Lower lobe of right lung (tissue), 2 donors: ENCODE results near the gene IFI27. TPM values are rescaled to one million over a fixed set of nuclear protein-coding genes. Genes with fewer than 3 reads are reported as not detected.
"Not testable (repeated sequence)": the region's sequence is repeated elsewhere in the genome, so short reads cannot be mapped to it uniquely, and the experiment has no call there.

Experiments
- ATAC-seq, 2 donors: fragments of 200-7000 bp; cut with Tn5 transposase; one replicate each; pipeline ENCODE4 v1.9.1; 2020 to 2022; ENCODE audit warnings: mild to moderate bottlenecking in 2 of 2, moderate library complexity in 2 of 2
- DNase-seq: peaks from one replicate; pipeline ENCODE4 v3.0.0-alpha.2; 2020
- H3K27ac ChIP-seq: fragments of 200-600 bp; one replicate; pipeline ENCODE4 v1.8.0; 2022
- H3K27me3 ChIP-seq: fragments of 200-600 bp; one replicate; pipeline ENCODE4 v1.8.0; 2022; ENCODE audit warnings: low read depth
- H3K36me3 ChIP-seq: fragments of 200-600 bp; one replicate; pipeline ENCODE4 v1.8.0; 2022; ENCODE audit warnings: mild to moderate bottlenecking
- H3K4me1 ChIP-seq: fragments of 200-600 bp; one replicate; pipeline ENCODE4 v1.8.0; 2022
- H3K4me3 ChIP-seq: fragments of 200-600 bp; one replicate; pipeline ENCODE4 v1.8.0; 2022; ENCODE audit warnings: mild to moderate bottlenecking
- H3K9me3 ChIP-seq: fragments of 200-600 bp; one replicate; pipeline ENCODE4 v1.8.0; 2022
- intact Hi-C: fragments of 100-400 bp; cut with DNase I; formaldehyde crosslinking; loops from one replicate; pipeline ENCODE4 v1.11.0; 2022
- long read RNA-seq: library from polyadenylated mRNA; unstranded; transcript quantifications from one replicate; pipeline ENCODE4 v2.0.0, GENCODE V29; 2021
- total RNA-seq: library from RNA; stranded (reverse); fragmentation: NEBNext Ultra II Directional; extraction: Animal tissue kit (Norgen Biotek cat#: 25700); gene quantifications from one replicate; pipeline ENCODE4 v1.2.1, GENCODE V29; 2021
- TF ChIP-seq, protein P1 (sequence below): fragments of 200-600 bp; IDR thresholded peaks from one replicate; pipeline ENCODE4 v1.8.0; 2022; ENCODE audit warnings: antibody characterized with exemption, mild to moderate bottlenecking
- donor health status: DM: no; HTN: yes; CAD: no; lungs with severe emphysema.

The IFI27 gene
- 340 TPM for total RNA-seq
- long read RNA-seq, transcript IFI27-215 (5 exons, 644 nt), result minor isoform, 55 of 151 reads
- long read RNA-seq, transcript IFI27-212 (4 exons, 505 nt), result minor isoform, 11 of 151 reads
- long read RNA-seq, transcript IFI27-211 (5 exons, 364 nt), result major isoform, 61 of 151 reads
- long read RNA-seq, partial matches to known transcripts, result 4 of 151 reads
- long read RNA-seq, other reads (novel, unspliced or antisense), result 12 of 151 reads

GRCh38 chr14:94110552-94111181 lies at the start of gene IFI27:
Gene IFI27, plus strand, starts transcription at chr14:94110736.
- peak; percentile 82 to 87 for ATAC-seq
- intact Hi-C loops, result no loop called here
- Histone ChIP-seq H3K4me1 (peaks cover 16% of the 10 kb centered on the region), H3K4me3 (peak within 1 kb of the TSS; percentile 59), H3K27ac (peak within 1 kb of the TSS; percentile 89), H3K36me3 (no peaks in the 10 kb centered on the region), H3K27me3 (no peaks in the 10 kb centered on the region), H3K9me3 (no peaks in the 10 kb centered on the region)
- DNase-seq, result peak; percentile 68
- TF ChIP-seq, protein P1, sequence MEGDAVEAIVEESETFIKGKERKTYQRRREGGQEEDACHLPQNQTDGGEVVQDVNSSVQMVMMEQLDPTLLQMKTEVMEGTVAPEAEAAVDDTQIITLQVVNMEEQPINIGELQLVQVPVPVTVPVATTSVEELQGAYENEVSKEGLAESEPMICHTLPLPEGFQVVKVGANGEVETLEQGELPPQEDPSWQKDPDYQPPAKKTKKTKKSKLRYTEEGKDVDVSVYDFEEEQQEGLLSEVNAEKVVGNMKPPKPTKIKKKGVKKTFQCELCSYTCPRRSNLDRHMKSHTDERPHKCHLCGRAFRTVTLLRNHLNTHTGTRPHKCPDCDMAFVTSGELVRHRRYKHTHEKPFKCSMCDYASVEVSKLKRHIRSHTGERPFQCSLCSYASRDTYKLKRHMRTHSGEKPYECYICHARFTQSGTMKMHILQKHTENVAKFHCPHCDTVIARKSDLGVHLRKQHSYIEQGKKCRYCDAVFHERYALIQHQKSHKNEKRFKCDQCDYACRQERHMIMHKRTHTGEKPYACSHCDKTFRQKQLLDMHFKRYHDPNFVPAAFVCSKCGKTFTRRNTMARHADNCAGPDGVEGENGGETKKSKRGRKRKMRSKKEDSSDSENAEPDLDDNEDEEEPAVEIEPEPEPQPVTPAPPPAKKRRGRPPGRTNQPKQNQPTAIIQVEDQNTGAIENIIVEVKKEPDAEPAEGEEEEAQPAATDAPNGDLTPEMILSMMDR, result no peak

- H3K4me3 ChIP-seq, result no peak overlapping the region
- H3K9me3 ChIP-seq, result no peaks in the 10 kb centered on the region
- H3K4me1 ChIP-seq, result peaks cover 27% of the 10 kb centered on the region
- H3K36me3 ChIP-seq, result peaks cover 52% of the 10 kb centered on the region
- H3K27ac ChIP-seq, result no peak overlapping the region
- intact Hi-C loops, result no loop called here
- H3K27me3 ChIP-seq, result no peaks in the 10 kb centered on the region
- ATAC-seq, result no peak
- no peak for DNase-seq
- TF ChIP-seq, protein P1, result no peak
Measured at GRCh38 chr14:94062344-94062940, 48.1 kb upstream of the IFI27 start.

GRCh38 chr14:94066089-94066676 lies 44.4 kb upstream of the IFI27 start:
- DNase-seq, result no peak
- TF ChIP-seq, protein P1, result no peak
- H3K4me1 ChIP-seq, result peaks cover 18% of the 10 kb centered on the region
- ATAC-seq, result peak in 1 of 2 donors; percentile 61
- intact Hi-C loops, result no loop called here
- H3K27ac ChIP-seq, result no peak overlapping the region
- H3K9me3 ChIP-seq, result peaks cover 10% of the 10 kb centered on the region
- no peak overlapping the region for H3K4me3 ChIP-seq
- H3K27me3 ChIP-seq, result no peaks in the 10 kb centered on the region
- H3K36me3 ChIP-seq, result peaks cover 14% of the 10 kb centered on the region

GRCh38 chr14:94072076-94072475 lies 38.5 kb upstream of the IFI27 start:
- Histone ChIP-seq H3K4me1 (peaks cover 18% of the 10 kb centered on the region), H3K9me3 (peaks cover 23% of the 10 kb centered on the region)
- H3K27me3 ChIP-seq, H3K27ac ChIP-seq, DNase-seq, intact Hi-C loops, H3K4me3 ChIP-seq, ATAC-seq, H3K36me3 ChIP-seq: not testable (repeated sequence)

- intact Hi-C loops, result no loop called here
- DNase-seq, result no peak
- no peak overlapping the region for H3K4me3 ChIP-seq
- no peak for ATAC-seq
- no peak overlapping the region for H3K27ac ChIP-seq
- H3K4me1 ChIP-seq, result peaks cover 42% of the 10 kb centered on the region
- H3K27me3 ChIP-seq, result no peaks in the 10 kb centered on the region
- peaks cover 17% of the 10 kb centered on the region for H3K9me3 ChIP-seq
- H3K36me3 ChIP-seq, result peaks cover 21% of the 10 kb centered on the region
- TF ChIP-seq, protein P1, result no peak
Measured at GRCh38 chr14:94074534-94074933, 36.0 kb upstream of the IFI27 start.

DNA sequence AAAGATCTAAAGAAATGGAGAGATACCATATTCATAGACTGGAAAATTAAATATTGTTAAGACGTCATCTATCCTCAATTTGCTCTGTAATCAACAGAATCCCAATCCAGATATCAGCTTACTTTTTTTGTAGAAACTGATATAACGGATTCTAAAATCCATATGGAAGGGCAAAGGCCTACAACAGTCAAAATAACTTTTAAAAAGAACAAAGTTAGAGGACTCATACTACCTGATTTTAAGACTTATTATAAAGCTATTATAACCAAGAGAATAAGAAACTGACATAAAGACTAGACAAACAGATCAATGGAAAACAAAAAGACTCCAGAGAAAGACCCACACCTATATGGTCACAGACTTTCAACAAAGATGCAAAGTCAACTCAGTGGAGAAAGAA lies 35.5 kb upstream of the IFI27 start:
- Histone ChIP-seq H3K4me1 (peaks cover 47% of the 10 kb centered on the region), H3K4me3 (no peak overlapping the region)

More for the DNA sequence above, 35.5 kb upstream of the IFI27 start:
- TF ChIP-seq, protein P1, result no peak
- no peaks in the 10 kb centered on the region for H3K27me3 ChIP-seq
- no peak for DNase-seq
- H3K9me3 ChIP-seq, result peaks cover 13% of the 10 kb centered on the region
- H3K36me3 ChIP-seq, result peaks cover 21% of the 10 kb centered on the region
- no peak overlapping the region for H3K27ac ChIP-seq
- intact Hi-C loops, result no loop called here
- no peak for ATAC-seq
